Stimulated activated CD4-positive, alpha-beta T cell treated with anti-CD3 and anti-CD28 coated beads, TNF-alpha, amount 100 ng/mL, for 48 hours (primary cell): ENCODE data around the gene CCR5.

Experiments used
- DNase-seq, 3 donors: peaks; one replicate each; pipeline ENCODE4 v3.0.0-alpha.2; 2020; ENCODE audit warnings: low read depth in 3 of 3

The CCR5 gene

DNA sequence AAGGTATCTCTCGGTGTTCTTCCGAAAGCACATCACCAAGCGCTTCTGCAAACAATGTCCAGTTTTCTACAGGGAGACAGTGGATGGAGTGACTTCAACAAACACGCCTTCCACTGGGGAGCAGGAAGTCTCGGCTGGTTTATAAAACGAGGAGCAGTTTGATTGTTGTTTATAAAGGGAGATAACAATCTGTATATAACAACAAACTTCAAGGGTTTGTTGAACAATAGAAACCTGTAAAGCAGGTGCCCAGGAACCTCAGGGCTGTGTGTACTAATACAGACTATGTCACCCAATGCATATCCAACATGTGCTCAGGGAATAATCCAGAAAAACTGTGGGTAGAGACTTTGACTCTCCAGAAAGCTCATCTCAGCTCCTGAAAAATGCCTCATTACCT is 12.3 kb upstream of the CCR5 start:
- no peak for DNase-seq

DNA sequence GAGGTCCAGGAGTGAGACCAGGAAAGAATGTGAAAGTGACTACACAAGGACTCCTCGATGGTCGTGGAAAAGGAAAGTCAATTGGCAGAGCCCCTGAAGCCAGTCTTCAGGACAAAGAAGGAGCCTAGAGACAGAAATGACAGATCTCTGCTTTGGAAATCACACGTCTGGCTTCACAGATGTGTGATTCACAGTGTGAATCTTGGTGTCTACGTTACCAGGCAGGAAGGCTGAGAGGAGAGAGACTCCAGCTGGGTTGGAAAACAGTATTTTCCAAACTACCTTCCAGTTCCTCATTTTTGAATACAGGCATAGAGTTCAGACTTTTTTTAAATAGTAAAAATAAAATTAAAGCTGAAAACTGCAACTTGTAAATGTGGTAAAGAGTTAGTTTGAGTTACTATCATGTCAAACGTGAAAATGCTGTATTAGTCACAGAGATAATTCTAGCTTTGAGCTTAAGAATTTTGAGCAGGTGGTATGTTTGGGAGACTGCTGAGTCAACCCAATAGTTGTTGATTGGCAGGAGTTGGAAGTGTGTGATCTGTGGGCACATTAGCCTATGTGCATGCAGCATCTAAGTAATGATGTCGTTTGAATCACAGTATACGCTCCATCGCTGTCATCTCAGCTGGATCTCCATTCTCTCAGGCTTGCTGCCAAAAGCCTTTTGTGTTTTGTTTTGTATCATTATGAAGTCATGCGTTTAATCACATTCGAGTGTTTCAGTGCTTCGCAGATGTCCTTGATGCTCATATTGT is 10.8 kb upstream of the CCR5 start:
- DNase-seq: no peak

DNA sequence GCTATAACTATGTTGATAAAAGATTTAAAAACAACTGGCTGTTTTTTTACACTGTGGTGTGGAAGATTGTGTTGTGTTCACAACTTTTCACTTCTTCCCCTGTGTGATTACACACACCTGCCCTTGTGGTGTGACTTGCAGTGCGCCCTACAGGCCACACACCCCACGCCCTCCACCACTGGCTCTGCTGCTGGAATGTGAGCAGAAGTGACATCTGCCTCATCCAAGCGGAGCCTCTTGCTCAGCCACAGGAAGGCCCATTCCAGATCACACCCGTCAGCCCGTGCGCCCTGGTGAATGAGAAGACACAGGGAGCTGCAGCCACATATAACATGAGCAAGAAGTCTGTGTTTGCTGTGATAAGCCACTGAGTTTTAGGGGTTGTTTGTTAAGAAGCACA is 9.8 kb upstream of the CCR5 start:
- no peak for DNase-seq

DNA sequence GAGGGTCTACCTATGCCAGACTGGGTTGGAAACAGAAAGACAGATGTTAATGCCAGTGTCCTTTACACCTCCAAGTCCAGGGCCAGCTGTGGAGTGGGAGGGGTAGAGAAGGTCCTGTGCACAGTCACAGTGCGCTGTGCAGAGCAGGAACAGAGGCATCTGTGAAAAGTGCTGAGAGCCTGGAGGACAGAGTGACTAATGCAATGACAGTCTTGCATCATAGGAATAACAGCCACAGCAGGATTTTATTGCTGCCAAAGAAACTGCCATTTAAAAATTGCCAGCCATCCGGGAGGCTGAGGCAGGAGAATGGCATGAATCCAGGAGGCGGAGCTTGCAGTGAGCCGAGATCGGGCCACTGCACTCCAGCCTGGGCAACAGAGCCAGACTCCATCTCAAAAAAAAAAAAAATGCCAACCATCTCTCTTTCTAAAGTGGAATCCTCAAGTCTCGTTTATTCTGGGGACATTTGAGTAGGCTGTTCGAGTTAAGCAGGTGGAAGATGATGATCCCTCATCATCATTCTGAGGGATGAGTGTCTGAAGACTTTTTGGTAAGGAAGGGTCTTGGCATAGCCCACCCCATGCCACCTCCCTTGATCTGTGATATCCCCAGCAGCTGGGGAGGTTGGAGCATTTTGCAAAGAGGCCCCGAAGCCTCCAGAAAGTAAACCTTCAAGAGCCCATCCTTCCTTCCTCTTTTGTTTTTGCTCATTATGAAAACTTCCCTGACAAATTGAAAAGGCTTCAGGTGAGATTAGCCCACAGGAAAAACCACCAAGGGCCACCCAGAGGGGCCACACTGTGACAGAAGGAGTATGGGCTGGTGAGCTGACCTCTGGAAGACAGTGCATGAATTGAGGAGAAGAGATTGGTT is 9.1 kb upstream of the CCR5 start:
- DNase-seq: no peak

DNA sequence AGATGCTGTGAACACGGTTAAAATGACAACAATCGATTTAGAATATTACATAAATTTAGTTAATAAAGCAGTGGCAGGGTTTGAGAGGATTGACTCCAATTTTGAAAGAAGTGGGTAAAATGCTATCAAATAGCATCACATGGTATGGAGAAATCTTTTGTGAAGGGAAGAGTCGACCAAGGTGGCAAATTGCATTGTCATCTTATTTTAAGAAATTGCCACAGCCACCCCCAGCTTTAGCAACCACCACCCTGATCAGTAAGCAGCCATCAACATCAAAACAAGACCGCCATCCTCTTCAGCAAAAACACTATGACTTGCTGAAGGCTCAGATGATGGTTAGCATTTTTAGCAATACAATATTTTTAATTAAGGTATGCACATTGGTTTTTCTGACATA is 5.7 kb upstream of the CCR5 start:
- DNase-seq: no peak

DNA sequence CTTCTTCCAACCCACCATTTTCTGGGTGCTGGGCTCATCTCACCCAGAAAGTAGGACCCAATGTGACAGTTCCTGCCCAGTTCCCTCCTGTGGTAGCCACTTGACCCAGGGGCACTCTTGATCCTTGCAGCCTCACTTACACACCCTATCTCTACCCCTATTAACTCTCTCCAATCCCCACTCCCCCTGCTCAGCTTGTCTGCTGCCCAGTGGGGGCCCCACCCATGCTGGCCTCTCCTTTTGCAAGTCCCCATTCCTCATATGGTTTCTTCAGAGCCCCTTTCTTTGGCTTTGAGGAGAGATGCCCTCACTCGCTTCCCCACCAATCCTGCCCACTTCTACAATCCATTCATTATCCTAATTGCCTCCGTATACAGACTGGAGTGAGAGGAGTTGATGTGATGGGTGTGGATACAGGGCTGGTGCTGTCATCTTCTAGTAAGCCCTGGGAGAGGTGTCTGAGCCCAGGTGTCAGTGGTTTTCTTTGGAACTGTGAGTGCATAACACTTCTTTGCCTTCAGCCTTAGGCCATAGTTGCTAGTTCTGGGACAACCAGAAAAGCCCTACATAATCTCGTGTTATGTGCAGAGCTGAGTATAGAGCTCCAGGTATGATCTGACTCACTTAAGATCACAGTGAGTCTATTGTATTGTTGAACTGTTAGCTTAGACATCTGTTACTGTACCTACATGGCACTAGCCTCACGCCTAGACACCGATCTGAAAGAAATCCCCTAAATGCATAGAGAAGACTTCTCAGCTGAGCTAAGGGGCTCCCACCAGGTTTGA is 4.8 kb upstream of the CCR5 start:
- DNase-seq: no peak

DNA sequence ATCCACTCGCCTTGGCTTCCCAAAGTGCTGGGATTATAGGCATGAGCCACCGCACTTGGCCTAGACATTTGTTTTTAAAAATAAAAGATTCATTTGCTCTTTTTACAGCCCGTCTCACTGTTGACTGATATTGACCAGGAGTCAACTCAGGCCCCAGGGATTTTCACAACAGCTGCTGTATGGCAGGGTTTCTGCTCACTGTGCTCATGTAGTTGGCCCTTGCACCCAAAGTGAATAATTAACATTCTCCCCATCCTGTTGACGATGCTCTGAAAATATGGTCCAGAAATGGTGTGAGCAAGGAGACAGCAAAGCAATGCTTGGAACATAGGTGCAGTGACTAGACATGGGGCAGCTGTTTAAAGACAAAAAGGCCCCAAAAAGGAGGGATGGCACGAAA is 2.9 kb upstream of the CCR5 start:
- no peak for DNase-seq

DNA sequence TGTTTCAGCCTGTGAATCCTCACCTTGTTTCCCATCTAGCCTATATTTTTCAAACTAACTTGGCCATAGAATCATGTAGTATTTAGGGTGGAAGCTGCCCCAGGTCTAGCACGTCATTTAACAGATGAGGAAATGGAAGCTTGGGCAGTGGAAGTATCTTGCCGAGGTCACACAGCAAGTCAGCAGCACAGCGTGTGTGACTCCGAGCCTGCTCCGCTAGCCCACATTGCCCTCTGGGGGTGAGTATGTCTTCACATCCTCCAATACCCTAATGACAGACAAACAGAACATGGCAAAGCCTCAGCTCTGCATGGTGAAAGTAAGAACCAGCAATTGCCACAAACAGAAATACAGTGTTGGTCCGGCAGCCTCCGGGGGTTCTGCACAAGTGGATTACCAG is 2.2 kb upstream of the CCR5 start:
- no peak for DNase-seq

DNA sequence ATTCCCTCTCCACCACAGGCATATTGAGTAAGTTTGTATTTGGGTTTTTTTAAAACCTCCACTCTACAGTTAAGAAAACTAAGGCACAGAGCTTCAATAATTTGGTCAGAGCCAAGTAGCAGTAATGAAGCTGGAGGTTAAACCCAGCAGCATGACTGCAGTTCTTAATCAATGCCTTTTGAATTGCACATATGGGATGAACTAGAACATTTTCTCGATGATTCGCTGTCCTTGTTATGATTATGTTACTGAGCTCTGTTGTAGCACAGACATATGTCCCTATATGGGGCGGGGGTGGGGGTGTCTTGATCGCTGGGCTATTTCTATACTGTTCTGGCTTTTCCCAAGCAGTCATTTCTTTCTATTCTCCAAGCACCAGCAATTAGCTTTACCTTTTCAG is 1.6 kb upstream of the CCR5 start:
- no peak for DNase-seq

DNA sequence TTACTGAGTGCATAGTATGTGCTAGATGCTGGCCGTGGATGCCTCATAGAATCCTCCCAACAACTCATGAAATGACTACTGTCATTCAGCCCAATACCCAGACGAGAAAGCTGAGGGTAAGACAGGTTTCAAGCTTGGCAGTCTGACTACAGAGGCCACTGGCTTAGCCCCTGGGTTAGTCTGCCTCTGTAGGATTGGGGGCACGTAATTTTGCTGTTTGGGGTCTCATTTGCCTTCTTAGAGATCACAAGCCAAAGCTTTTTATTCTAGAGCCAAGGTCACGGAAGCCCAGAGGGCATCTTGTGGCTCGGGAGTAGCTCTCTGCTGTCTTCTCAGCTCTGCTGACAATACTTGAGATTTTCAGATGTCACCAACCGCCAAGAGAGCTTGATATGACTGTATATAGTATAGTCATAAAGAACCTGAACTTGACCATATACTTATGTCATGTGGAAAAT is 1.0 kb upstream of the CCR5 start:
- peak in 2 of 3 donors; percentile 20 to 27 for DNase-seq

DNA sequence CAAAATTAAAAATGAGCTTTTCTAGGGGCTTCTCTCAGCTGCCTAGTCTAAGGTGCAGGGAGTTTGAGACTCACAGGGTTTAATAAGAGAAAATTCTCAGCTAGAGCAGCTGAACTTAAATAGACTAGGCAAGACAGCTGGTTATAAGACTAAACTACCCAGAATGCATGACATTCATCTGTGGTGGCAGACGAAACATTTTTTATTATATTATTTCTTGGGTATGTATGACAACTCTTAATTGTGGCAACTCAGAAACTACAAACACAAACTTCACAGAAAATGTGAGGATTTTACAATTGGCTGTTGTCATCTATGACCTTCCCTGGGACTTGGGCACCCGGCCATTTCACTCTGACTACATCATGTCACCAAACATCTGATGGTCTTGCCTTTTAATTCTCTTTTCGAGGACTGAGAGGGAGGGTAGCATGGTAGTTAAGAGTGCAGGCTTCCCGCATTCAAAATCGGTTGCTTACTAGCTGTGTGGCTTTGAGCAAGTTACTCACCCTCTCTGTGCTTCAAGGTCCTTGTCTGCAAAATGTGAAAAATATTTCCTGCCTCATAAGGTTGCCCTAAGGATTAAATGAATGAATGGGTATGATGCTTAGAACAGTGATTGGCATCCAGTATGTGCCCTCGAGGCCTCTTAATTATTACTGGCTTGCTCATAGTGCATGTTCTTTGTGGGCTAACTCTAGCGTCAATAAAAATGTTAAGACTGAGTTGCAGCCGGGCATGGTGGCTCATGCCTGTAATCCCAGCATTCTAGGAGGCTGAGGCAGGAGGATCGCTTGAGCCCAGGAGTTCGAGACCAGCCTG is 984 bp downstream of the CCR5 start:
- DNase-seq: no peak

DNA sequence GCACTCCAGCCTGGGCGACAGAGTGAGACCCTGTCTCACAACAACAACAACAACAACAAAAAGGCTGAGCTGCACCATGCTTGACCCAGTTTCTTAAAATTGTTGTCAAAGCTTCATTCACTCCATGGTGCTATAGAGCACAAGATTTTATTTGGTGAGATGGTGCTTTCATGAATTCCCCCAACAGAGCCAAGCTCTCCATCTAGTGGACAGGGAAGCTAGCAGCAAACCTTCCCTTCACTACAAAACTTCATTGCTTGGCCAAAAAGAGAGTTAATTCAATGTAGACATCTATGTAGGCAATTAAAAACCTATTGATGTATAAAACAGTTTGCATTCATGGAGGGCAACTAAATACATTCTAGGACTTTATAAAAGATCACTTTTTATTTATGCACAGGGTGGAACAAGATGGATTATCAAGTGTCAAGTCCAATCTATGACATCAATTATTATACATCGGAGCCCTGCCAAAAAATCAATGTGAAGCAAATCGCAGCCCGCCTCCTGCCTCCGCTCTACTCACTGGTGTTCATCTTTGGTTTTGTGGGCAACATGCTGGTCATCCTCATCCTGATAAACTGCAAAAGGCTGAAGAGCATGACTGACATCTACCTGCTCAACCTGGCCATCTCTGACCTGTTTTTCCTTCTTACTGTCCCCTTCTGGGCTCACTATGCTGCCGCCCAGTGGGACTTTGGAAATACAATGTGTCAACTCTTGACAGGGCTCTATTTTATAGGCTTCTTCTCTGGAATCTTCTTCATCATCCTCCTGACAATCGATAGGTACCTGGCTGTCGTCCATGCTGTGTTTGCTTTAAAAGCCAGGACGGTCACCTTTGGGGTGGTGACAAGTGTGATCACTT is 2.0 kb downstream of the CCR5 start:
- no peak for DNase-seq

DNA sequence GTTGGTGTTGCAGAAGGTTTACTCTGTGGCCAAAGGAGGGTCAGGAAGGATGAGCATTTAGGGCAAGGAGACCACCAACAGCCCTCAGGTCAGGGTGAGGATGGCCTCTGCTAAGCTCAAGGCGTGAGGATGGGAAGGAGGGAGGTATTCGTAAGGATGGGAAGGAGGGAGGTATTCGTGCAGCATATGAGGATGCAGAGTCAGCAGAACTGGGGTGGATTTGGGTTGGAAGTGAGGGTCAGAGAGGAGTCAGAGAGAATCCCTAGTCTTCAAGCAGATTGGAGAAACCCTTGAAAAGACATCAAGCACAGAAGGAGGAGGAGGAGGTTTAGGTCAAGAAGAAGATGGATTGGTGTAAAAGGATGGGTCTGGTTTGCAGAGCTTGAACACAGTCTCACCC is 4.0 kb downstream of the CCR5 start:
- no peak for DNase-seq

DNA sequence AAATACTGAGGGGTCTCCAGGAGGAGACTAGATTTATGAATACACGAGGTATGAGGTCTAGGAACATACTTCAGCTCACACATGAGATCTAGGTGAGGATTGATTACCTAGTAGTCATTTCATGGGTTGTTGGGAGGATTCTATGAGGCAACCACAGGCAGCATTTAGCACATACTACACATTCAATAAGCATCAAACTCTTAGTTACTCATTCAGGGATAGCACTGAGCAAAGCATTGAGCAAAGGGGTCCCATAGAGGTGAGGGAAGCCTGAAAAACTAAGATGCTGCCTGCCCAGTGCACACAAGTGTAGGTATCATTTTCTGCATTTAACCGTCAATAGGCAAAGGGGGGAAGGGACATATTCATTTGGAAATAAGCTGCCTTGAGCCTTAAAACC is 4.5 kb downstream of the CCR5 start:
- DNase-seq: no peak

DNA sequence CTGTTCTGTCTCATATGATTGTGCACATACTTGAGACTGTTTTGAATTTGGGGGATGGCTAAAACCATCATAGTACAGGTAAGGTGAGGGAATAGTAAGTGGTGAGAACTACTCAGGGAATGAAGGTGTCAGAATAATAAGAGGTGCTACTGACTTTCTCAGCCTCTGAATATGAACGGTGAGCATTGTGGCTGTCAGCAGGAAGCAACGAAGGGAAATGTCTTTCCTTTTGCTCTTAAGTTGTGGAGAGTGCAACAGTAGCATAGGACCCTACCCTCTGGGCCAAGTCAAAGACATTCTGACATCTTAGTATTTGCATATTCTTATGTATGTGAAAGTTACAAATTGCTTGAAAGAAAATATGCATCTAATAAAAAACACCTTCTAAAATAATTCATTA is 5.1 kb downstream of the CCR5 start:
- no peak for DNase-seq

DNA sequence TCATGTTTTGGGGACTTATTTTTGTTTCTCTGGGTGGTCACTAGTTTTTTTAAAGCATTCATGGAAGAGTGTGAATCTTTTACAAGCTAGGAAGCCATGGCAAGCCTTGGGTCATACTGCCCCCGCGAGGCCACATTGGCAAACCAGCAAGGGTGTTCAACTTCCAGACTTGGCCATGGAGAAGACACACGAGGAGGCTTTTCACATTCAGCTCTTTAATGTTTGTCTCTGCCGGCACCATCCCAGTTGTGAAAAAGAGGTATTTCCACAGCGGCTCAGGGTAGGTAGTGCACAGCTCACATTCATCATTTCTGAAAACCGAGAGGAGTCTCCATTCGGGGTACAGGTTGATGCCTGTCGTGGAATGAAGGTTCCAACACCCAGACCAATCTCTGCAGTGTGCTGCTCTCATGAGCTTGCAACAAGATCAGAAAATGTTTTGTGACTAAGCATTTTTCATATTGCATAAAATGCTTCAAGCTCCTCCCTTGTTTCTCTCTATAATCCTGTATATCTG is 7.7 kb downstream of the CCR5 start:
- DNase-seq: peak; percentile 42 to 45 (median 44)

DNA sequence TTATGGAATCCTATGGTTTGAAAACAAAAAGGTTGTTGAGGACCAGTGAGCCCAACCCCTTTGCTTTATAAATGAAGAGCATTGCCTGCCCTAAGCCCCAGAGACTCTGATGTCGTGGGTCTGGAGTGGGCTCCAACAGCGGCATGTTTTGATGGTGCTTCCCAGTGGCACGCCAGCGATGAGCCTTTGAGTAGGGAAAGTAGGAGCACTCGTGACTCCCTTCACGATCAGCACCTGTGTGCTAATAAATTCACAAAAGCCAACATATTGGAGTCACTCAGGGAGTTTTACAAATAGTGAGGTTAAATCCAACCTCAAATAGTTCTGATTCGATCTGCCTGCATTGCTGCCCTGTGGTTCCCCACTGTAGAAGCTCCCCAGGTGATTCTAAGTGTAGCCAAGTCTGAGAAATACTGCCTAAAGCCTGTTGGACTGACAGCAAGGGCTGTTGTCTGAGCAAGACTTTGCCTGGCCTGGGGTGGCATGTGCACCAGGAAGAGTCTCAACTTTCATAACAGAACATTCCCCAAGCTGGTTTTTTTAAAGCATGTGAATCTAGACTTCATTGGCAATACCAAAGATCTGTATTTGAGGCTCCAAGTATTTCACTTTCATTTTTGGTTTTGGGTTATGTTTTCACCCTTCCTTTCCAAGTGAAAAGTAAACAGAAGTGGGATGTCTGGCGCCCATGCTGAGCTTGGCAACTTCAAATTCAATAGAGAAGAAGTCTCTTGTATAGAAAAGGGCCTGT is 9.9 kb downstream of the CCR5 start:
- DNase-seq: no peak

DNA sequence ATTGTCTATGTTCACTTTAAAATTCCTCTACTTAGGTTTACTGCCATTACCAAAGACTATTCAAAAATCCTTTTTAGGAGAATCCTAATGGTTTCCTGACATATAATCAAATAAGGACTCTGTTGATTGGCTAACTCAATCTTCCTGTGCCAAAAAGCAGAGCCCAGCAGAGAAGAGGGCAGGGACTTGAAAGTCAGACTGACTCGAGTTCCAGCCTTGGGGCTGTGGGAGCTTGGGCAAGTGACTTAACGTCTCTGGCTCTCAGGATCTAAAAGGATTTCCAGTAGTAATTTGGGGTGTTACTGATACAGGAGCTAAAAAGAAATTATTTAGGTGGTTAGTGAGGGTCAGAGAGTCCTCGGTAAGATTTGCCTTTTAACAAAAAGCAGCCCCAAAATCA is 10.9 kb downstream of the CCR5 start:
- no peak for DNase-seq

DNA sequence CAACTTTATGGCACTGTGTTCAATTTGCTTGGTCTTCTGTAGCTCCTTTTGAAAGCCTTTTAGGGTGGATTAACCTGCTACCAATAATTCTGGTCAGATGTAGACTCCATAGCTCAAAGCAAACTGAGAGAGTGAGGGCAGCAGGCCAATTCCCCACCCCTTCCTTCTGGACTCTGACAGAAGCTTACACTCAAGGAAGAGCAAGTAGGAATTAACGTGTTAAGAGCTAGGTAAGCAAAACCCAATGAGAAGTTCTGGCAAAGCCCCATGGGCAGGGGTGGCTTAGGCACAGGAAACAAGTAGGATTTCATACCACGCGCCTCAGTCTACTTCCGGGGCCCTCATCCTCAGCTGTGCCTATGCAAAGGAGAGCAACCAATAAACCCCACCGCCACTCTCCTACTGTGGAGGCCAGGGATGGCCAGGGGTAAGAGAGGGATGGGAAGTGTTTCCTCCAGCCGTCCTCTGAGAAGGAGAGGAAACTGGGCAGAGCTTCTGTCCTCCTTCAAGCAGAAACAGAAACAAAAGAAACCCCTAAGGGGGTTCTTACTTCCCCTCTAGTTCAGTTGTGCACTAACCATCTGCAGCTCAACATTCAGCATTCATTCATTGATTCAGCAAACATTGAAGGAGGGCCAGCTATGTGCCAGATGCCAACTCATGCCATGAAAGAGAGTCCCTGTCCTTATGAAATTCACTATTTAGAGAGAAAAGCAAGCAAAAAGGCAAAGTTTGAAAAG is 12.6 kb downstream of the CCR5 start:
- no peak for DNase-seq
